HG03354 (cell line): ENCODE measurements around the gene MPND.

ENCODE experiments used
- ATAC-seq: cut with Tn5 transposase; IDR thresholded peaks from one replicate; pipeline ENCODE4 v1.9.1; 2021; ENCODE audit warnings: mild to moderate bottlenecking; ENCODE audit not compliant: unreplicated experiment, poor library complexity, severe bottlenecking

The MPND gene, protein sequence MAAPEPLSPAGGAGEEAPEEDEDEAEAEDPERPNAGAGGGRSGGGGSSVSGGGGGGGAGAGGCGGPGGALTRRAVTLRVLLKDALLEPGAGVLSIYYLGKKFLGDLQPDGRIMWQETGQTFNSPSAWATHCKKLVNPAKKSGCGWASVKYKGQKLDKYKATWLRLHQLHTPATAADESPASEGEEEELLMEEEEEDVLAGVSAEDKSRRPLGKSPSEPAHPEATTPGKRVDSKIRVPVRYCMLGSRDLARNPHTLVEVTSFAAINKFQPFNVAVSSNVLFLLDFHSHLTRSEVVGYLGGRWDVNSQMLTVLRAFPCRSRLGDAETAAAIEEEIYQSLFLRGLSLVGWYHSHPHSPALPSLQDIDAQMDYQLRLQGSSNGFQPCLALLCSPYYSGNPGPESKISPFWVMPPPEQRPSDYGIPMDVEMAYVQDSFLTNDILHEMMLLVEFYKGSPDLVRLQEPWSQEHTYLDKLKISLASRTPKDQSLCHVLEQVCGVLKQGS

GRCh38 chr19:4343370-4344307 is at the start of gene MPND:
MPND (plus strand) TSS chr19:4343562; CDS start chr19:4343594, 32 bp downstream.
- ATAC-seq = peak; percentile 55

DNA sequence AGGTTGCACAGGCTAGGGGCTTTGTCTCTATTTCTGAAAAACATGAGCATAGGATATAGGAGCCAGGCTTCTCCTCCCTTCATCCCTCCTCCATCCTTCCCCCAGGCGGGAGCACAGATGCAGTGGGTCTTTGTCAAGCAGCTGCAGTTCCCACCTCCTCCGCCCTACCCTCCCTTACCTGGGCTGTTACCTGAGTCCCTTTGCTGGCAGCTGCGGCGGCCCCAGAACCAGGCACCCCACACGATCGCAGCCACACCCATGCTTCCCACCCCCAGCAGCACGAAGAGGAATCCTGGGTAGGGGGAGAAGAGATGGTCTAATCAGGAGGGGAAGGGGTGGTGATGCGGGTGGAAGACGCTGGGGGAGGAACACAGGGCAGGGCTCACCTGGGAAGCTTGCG is 49.0 kb upstream of the MPND start:
- ATAC-seq = no peak

- no peak for ATAC-seq
Observed at GRCh38 chr19:4295972-4296771, 47.2 kb upstream of the MPND start.

DNA sequence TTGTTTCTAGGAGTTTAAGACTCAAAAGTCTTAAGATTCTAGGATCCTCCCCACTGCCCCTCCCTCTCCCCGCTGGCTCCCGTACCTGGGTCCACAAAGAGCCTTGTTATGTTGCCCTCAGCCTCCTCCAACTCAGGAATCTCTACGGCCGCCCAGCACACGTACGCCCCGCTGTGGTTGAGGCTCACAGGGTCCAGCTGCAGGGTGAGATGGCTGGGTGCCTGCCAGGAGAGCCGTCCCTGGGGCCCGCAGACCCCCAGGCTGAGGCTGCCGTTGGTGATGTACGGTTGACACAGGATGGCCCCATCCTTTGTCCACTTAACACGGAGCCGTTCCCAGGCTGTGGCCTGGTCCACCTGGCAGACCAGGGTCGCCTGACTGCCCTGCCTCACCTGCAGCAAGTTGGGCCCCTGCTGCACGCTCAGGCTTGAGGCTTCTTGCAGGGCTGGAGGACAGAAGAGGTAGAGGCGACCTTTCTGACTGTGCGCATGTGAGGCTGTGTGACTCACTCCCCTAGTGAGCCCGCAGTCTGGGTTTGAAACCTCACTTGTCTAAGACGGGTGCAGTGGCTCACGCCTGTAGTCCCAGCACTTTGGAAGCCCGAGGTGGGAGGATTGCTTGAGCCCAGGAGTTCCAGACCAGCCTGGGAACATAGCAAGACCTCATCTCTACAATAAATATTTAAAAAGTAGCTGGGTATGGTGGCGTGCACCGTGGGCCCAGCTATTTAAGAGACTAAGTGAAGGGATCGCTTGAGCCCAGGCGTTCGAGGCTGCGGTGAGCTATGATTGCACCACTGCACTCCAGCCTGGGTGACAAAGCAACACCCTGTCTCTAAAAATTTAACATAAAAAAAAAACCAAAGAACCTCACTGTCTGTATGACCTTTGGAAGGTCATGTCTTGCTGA is 45.2 kb upstream of the MPND start:
- ATAC-seq = no peak

- ATAC-seq = no peak
Observed at GRCh38 chr19:4298810-4299550, 44.4 kb upstream of the MPND start.

GRCh38 chr19:4300589-4300988 is 42.8 kb upstream of the MPND start:
- no peak for ATAC-seq

- ATAC-seq = no peak
Observed at GRCh38 chr19:4301590-4302242, 41.6 kb upstream of the MPND start.

- no peak for ATAC-seq
Observed at GRCh38 chr19:4302243-4302640, 41.1 kb upstream of the MPND start, which contains the start of gene TMIGD2. TMIGD2 (minus strand) TSS chr19:4302389; CDS start chr19:4302385, 4 bp downstream.

- ATAC-seq = no peak
Observed at GRCh38 chr19:4303819-4304537, 39.4 kb upstream of the MPND start.

GRCh38 chr19:4304538-4305256 is 38.7 kb upstream of the MPND start, which contains the start of gene FSD1:
FSD1 (plus strand) TSS chr19:4304598; CDS start chr19:4304747, 149 bp downstream.
- no peak for ATAC-seq

DNA sequence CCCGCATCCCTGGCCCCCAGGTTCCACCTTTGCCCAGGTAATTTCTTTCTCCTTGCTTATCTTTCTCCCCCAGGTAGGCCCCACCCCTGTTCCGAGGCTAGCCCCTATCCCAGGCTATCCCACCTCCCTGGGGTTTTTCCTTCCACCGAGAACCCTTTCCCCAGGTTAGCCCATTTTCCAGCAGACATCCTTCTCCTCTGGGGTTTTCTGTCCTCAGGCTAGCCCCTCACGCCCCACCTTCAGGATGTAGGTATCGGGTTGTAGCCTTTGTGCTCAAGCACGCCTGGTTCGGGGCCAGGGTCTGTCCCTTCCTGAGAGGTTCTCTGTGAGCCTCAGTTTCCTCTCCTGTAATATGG is 38.1 kb upstream of the MPND start:
- ATAC-seq = no peak

- ATAC-seq = no peak
Observed at GRCh38 chr19:4305659-4306058, 37.7 kb upstream of the MPND start.

DNA sequence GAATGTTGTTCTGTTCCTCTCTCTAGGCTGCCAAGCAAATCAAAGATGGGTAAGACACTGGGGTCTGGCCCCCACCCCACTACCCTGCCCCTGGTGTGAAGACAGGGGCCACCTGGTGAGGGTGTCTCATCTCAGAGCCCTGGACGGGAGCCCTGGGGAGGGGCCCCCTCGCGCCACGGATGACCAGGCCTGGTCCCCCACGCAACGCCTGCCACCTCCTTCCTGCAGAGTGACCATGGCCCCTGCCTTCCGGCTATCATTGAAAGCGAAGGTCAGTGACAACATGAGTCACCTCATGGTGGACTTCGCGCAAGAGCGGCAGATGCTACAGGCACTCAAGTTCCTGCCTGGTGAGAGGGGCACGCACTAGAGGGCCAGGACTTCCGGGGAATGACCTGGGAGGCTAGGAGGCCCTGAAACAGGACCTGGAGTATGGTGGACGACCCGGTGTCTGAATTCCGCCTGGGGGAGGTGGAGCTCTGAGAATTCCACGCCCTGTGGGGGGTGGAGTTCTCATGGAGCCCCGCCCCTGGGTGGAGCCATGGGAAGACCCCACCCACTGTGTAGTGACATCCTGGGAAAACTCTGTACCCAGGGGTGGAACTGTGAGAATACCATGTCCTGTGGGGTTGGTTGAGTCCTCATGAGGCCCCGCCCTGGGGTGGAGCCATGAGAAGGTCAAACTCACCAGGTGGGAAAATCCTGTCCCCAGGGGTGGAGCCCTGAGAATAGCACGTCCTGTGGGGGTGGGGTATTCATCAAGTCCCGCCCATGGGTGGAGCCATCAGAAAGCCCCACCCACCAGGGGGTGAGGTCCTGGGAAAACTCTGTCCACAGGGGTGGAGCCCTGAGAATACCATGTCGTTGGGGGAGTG is 32.9 kb upstream of the MPND start:
- no peak for ATAC-seq

DNA sequence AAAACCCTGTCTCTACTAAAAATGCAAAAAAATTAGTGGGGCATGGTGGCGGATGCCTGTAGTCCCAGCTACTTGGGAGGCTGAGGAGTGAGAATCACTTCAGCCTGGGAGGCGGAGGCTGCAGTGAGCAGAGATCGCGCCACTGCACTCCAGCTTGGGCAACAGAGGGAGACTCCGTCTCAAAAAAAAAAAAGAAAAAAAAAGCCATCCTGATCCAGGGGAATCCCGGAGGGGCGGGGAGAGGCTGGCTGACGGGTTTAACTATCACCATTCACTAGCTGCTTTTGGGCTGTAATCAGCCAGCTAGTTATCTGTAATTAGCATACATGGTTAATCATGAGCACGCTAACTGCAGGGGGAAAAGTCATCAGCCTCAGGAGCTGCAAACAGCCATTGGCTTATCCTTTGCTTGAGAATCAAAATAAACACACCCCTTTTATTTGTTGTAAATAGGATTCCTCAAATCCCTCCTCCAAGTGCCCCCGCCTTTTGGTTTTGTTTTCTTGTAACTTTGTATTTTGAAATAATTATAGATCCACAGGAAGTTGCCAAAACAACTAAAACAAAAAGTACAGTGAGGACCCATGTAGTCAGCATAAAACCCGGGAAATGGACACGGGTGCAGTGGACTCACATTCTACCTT is 29.4 kb upstream of the MPND start:
- ATAC-seq = no peak

- ATAC-seq = no peak
Observed at GRCh38 chr19:4316956-4317355, 26.4 kb upstream of the MPND start.
